MG63 (cell line): Measurements from ENCODE around the gene THRB. TPM values are rescaled to one million over a fixed set of nuclear protein-coding genes. Genes with fewer than 3 reads are reported as not detected.

Experiments used
- DNase-seq: peaks from one replicate; pipeline ENCODE4 v3.0.0-alpha.2; 2020
- H3K27me3 ChIP-seq: fragments of 250-450 bp; sonication (Bioruptor Pico); 2 replicates; pipeline ENCODE4 v1.5.1; 2020; ENCODE audit warnings: mild to moderate bottlenecking, moderate library complexity
- H3K36me3 ChIP-seq: fragments of 250-450 bp; sonication (Bioruptor Pico); 2 replicates; pipeline ENCODE4 v1.5.1; 2020; ENCODE audit warnings: mild to moderate bottlenecking, moderate library complexity
- H3K4me3 ChIP-seq: fragments of 250-450 bp; sonication (Bioruptor Pico); 2 replicates; pipeline ENCODE4 v1.5.1; 2020; ENCODE audit warnings: mild to moderate bottlenecking, moderate library complexity
- H3K9me3 ChIP-seq: fragments of 250-450 bp; sonication (Bioruptor Pico); 2 replicates; pipeline ENCODE4 v1.5.1; 2020; ENCODE audit warnings: mild to moderate bottlenecking, moderate library complexity
- total RNA-seq: library from RNA; depleted of rRNA; stranded (reverse); fragments of >200 nt; shearing (Covaris generic); gene quantifications from 2 replicates; pipeline ENCODE4 v1.2.3, GENCODE V29; 2014; ENCODE audit warnings: low replicate concordance

The THRB gene
- total RNA-seq, 1 experiment from 2014 or later = not detected

DNA sequence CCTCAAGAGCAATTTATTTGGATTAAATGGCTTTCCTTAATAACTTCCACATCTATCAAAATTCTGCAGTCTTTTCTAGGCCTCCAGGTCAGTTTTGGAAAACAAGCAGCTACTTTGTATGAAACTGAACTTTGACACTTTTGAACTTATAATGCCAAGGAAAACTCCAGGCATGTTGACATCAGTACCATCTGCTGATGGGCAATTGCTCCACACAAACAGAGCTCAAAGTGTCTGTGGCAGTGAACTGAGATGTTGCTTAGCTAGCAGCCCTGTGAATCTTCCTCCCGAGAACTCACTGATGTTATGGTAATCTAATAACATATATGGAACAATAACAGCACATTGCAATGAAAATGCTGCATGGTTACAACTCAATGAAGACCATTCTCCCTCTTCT is 250.2 kb downstream of the THRB start:
- H3K9me3 ChIP-seq = no peaks in the 10 kb centered on the region
- H3K36me3 ChIP-seq = no peaks in the 10 kb centered on the region
- no peaks in the 10 kb centered on the region for H3K27me3 ChIP-seq
- DNase-seq = no peak
- H3K4me3 ChIP-seq = no peak overlapping the region

DNA sequence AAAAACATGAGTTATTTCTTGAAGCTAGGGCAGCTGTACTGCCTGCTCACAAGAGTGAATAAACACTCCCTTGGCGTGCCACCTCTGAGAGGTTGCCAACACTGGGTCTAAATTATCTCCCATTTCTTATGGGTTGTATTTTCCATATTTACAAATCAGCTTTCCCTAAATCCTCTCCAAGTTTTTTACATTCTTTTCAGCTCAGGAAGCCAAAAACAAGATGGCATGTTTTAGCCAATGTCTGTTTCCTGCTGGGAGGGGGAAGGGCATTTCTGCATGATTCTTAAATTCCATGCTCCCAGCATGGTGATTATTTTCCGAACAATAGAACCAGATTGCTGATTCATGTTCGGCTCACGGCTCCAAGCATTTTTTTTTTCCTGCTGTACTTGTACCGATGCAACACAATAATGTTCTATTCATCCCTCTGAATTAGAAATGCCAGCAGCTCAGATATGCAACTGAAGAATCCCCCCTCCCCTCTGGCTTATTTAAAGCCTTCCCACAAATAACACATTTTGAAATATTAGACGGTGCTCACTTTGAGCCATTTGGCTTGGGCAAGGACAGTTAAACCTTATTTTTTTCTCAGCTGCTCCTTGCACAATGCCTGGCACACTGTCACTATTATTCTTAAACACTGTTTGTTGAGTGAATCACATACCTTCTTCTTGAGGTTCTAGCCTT is 252.5 kb downstream of the THRB start:
- Histone ChIP-seq H3K9me3 (no peaks in the 10 kb centered on the region), H3K27me3 (no peaks in the 10 kb centered on the region), H3K36me3 (no peaks in the 10 kb centered on the region), H3K4me3 (no peak overlapping the region)
- peak; percentile 84 for DNase-seq

DNA sequence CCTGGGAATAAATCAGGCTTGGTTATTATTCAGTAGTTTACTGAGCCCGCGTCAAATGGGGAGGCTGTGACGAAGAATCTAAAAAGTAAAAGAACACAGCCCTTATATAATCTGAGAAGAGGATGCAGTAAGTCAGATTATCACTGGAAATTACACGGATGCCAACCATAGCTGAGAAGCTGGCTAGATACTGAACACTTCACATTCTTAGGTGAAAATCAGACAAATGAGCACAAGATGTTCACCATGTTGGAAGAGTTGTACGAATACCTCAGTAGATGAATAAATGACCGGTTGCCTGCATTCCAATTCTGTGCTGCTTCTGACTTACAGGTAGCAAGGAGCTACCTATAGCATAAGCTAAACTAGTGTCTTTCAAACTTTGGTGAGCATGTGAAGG is 254.3 kb downstream of the THRB start:
- no peak for DNase-seq

DNA sequence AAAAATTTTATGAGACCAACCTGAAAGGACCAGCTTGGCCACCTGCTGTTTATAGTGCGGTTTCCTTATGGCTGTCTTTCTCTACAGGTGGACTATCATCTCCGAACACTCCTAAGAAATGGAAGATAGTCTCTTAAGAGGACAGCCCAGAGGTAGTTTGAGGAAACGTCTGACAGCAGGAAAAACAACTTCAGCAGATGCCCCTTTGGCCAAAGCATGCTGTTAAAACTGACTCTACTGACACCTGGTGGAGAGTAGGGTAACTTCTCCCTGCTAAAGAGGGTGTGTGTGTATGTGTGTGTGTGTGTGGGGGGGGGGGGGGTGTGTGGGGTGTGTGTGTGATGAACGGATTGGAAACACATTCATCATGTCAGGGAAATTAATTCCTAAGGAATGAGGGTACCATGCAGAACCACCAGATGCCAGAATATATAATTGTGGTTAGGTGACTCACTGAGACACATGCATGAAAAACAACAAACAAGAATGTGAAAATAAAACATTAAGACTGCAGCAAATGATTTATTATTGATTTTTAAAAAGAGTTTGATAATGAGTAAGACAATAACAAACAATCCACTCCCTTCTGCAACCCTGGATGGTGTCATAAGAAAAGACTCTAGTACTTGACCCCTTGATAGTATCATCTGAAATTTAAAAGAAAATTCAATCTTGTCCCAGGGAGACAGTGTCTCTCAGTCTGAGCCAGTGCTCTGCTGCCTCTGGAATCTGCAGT is 256.5 kb downstream of the THRB start:
- no peaks in the 10 kb centered on the region for H3K27me3 ChIP-seq
- H3K36me3 ChIP-seq = no peaks in the 10 kb centered on the region
- no peaks in the 10 kb centered on the region for H3K9me3 ChIP-seq
- peak; percentile 41 for DNase-seq
- H3K4me3 ChIP-seq = no peak overlapping the region

More for the DNA sequence above, 254.3 kb downstream of the THRB start:
- Histone ChIP-seq H3K27me3 (no peaks in the 10 kb centered on the region), H3K36me3 (no peaks in the 10 kb centered on the region), H3K4me3 (no peak overlapping the region), H3K9me3 (no peaks in the 10 kb centered on the region)

DNA sequence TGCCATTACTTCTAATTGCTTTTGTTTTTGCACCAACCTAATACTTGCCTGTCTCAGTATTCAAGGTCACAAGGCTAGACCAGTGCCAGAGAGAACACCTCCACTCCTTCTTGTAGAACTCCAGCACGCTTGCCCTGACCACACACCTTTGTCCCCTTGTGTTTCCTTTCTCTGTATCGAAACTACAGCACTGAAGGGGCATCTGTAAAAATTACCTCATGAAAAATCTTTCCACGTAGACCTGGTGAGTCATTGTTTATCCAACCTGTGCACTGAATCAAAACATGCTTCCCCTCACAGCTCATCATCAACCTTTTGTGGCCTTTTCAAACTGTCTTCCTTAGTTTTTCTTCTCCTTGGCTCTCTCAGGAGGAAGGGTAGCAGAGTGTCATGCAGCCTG is 259.5 kb downstream of the THRB start:
- no peaks in the 10 kb centered on the region for H3K9me3 ChIP-seq
- DNase-seq = no peak
- no peaks in the 10 kb centered on the region for H3K36me3 ChIP-seq
- no peak overlapping the region for H3K4me3 ChIP-seq
- H3K27me3 ChIP-seq = no peaks in the 10 kb centered on the region

DNA sequence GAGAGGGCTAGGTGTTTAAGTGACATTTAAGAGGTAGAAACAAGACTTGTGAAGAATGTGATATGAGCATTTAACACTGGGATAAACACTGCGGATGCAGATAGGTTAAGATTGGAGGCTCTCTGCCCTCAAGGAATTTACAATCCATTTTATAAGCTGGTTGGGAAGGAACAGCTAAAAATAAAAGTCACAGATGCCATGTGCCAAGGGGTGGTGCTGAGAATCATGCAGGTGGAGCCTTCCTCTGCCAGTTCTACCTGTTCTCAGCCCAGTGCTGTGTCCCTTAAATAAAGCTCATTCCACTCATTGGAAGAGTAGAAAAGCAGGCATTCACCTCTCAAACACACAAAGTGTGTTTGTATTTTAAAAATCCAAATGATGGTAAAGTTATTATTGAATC is 261.9 kb downstream of the THRB start:
- Histone ChIP-seq H3K36me3 (no peaks in the 10 kb centered on the region), H3K27me3 (no peaks in the 10 kb centered on the region), H3K4me3 (no peak overlapping the region), H3K9me3 (no peaks in the 10 kb centered on the region)
- no peak for DNase-seq

DNA sequence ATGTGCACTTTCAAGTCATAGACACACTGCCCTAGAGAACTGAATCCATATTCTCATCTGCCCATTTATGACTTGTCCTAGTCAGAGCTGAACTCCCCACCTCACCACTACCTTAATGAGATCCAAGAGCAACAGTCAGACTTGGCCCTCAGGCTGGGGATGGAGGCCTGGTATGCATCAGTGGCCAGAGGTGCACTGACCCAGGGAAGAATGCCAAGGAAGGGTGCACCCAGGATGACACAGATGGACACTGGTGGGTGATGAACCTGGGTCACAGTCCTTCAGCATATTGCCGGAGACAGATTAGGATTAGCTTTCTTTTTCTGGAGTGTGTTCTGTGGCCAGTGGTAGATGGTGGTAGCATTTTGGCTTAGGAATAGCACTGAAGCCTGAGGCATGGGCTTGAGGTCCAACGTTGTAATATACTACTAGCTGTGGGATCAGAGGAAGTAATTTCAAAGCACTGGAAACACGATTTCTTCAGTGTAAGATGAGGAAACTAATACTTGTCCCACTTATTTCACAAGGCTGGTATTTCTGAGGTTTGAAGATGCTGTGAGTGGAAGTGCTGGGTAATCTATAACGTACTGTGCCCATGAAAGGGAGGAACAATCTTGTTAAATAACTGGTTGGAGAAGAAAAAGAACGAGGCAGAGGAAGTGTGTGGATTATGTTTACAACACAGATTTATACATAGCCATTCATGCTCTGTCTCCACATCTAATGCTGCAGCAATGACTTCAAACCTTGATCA is 265.0 kb downstream of the THRB start:
- H3K9me3 ChIP-seq = no peaks in the 10 kb centered on the region
- H3K27me3 ChIP-seq = no peaks in the 10 kb centered on the region
- DNase-seq = no peak
- H3K4me3 ChIP-seq = no peak overlapping the region
- no peaks in the 10 kb centered on the region for H3K36me3 ChIP-seq

DNA sequence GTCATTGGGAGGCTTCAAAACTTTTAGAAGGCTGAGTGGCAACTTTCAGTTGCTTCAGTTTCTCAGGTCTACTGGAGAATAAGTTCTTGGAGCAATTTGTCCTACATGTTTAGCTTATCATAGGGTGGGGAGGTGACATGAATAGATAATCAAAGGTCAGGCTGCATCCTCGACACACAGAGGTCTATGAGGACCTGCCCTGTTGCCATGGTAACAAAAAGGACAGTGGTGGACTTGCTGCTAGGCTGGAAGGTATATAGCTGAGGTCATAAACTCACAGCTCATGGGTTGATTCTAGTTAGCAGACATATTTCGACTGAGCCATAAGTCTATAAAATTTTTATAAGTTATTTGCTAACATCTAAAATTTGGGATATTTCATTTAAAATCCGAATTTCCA is 267.0 kb downstream of the THRB start:
- no peak for DNase-seq
- Histone ChIP-seq H3K9me3 (no peaks in the 10 kb centered on the region), H3K27me3 (no peaks in the 10 kb centered on the region), H3K36me3 (no peaks in the 10 kb centered on the region), H3K4me3 (no peak overlapping the region)

DNA sequence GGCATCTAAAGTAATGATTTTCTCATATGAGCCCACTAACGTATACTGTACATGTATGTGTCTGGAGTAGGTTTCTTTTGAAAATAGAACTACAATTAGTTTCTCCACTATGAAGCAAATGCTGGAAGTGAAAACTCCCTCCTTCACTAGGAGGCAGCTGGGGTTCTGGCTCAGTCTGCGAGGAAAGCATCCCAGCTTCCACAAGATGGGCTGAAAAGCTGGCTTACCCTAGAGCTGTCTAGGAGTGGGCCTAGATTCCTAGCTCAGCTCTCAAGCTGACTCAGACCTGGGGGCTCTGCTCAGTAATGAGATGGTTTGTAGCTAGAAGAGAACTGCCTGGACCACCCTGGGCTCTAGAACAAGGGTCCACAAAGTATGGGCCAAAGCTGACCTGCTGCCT is 268.3 kb downstream of the THRB start:
- Histone ChIP-seq H3K27me3 (no peaks in the 10 kb centered on the region), H3K4me3 (no peak overlapping the region), H3K9me3 (no peaks in the 10 kb centered on the region), H3K36me3 (no peaks in the 10 kb centered on the region)
- no peak for DNase-seq

DNA sequence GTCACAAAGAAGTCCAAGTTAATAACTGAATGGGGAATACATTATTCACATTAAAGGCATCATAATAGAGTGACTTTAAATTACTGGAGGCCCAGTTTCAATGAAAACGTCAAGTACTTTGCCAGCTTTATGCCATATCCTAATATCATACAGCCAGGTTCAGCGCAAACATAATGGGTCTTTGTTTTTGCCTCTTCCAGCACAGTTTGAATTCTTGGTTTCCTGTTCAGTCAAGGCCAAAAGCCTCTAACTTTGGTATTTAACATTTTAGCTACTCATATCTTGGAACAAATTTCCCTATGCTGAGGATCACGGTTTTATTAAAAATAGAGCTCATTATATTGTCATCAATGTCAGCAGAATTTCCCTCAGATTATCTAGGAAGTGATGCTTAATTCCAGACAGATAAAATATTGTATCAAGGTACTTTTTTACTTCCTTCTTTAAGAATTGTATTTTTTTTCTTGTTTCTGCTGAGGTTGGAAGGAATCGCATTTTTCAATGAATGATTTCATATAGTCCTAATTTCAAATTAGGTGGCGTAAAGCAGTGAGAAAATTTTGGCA is 269.2 kb downstream of the THRB start:
- Histone ChIP-seq H3K36me3 (no peaks in the 10 kb centered on the region), H3K4me3 (no peak overlapping the region), H3K9me3 (no peaks in the 10 kb centered on the region), H3K27me3 (no peaks in the 10 kb centered on the region)
- no peak for DNase-seq

DNA sequence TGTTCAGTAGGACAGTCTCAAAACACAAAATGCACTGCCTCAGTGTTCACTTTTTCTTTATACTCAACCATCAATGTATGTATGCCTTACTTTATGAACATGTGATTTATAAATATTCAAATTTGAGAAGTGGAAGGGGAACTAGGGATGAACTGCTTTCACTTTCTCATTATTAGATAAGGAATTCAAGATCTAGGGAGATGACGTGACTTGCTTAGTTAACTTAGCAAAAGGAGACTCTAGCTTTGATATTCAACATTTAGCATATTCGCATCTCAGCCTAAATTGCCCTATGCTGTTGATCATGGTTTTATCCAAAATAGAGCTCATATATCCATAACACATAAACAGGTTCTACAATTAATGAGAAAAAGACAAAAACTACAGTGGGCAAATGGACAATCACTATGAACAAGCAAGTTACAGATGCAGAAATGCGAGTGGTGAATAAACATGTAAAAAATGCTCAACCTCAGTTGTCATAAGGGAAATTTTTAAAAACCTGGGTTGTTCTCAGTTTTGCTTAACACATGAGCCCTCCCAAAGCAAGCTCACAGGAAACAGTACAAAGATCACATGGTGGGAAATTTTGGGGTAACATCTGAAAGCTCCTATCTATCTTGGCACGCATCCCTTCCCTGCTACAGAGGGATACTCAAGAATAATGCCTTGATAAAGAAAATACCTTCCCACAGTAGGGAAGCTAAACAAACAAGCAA is 269.8 kb downstream of the THRB start:
- Histone ChIP-seq H3K36me3 (no peaks in the 10 kb centered on the region), H3K9me3 (no peaks in the 10 kb centered on the region), H3K27me3 (no peaks in the 10 kb centered on the region), H3K4me3 (no peak overlapping the region)
- no peak for DNase-seq

DNA sequence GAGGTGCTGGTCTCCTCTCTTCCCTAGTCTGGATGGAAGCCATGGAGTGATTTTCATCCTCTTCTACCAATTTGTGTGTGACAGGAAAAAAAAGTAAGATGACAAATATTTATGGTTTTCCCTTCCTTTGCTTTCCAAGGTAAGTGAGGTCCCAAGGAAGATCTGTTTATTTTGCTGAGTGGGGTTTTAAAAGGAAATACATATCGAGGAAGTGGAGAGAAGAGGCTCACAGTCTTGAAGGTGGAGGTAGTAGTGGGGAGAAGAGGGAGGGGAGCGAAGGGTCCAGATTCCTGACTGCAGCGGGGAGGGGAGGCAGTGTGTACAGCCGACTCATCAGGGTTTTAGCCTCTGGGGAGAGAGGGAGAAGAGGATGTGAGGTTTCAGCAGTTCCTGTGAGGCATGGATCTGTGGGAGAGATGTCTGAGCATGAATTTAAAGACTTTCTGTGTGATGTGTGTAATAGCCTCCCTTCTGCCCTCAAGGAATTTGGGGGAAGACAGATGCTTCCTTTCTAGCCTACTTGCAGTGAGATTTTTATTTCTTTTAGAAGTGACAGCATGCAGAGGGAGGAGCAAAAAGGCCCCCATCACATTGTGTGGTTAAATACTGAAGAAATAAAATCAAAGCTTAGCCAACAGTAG is 272.4 kb downstream of the THRB start:
- no peaks in the 10 kb centered on the region for H3K9me3 ChIP-seq
- no peaks in the 10 kb centered on the region for H3K36me3 ChIP-seq
- H3K27me3 ChIP-seq = no peaks in the 10 kb centered on the region
- H3K4me3 ChIP-seq = no peak overlapping the region
- DNase-seq = no peak

DNA sequence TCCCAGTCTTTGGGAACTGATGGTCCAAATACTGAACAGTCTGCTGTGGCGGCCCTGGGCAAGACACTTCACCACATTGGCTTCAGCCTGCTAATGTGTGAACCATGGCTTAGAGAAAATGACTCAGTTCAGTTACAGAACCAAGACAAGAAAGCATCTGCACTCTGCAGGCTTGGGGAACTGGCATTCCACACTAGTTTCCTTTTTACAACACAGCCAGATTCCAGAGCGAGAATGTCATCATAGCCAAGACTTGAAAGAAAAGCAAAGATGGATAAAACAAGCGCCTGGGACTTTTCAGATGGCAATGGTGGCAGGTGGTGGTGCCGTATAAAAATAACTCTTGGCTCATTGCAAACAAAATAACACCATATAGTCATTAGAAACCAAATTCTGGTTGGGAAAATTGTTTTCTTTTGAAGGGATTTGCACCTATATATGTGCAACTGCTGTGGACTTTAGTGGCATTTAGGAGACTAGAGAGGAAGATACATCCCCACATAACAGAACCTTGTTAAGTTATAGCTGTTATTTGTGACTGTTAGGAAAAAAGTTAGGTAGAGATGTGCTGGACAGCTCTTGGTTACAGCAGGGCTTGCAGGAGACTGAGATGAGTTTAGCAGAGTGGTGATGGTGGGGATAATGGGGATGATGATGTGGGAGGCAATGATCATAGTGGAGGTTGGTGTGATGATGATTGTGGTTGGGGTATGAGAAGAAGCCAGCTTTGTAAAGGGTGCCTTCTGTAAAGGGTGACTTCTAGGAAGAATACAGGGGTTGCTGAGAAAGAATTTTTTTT is 273.6 kb downstream of the THRB start:
- Histone ChIP-seq H3K9me3 (no peaks in the 10 kb centered on the region), H3K4me3 (no peak overlapping the region), H3K27me3 (no peaks in the 10 kb centered on the region), H3K36me3 (no peaks in the 10 kb centered on the region)
- DNase-seq = peak; percentile 73

DNA sequence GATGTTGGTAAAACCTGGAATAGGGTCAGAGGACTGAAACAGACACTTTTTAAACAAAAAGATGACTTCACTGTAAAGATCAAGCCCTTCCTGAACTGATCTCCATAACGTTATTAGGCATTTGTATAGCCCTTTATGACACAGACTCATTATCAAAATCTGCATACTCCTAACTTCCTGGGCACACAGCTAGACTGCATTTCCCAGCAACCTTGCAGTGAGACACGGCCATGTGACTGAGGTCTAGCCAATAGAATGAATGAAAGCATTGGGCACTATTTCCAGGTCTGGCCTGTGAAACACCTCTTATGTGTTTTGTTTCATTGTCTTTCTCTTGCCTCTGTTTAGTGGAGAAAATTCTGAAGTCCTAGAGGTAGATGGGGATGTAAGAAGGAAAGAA is 279.1 kb downstream of the THRB start:
- DNase-seq = no peak
- no peaks in the 10 kb centered on the region for H3K27me3 ChIP-seq
- H3K36me3 ChIP-seq = no peaks in the 10 kb centered on the region
- H3K4me3 ChIP-seq = no peak overlapping the region
- H3K9me3 ChIP-seq = no peaks in the 10 kb centered on the region

DNA sequence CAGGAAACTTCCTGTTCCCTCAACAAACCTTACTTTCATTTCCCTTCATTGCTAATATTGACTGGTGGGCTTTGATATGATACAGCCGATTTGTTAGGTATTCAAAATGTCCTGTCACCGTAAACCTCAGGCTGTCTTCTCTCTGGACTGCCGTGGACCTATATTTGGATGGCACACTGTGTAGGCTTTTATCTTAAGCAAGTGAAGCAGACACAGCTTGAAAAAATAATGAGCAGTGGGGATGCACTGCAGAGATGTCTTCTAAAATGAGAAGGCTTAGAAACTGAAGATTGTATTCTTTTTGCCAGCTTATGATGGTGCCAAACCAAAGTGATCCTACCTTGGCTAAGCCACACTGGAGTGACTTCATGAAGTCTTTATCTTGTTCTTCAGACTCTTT is 283.3 kb downstream of the THRB start:
- Histone ChIP-seq H3K4me3 (no peak overlapping the region), H3K9me3 (no peaks in the 10 kb centered on the region), H3K27me3 (no peaks in the 10 kb centered on the region), H3K36me3 (no peaks in the 10 kb centered on the region)
- DNase-seq = no peak

DNA sequence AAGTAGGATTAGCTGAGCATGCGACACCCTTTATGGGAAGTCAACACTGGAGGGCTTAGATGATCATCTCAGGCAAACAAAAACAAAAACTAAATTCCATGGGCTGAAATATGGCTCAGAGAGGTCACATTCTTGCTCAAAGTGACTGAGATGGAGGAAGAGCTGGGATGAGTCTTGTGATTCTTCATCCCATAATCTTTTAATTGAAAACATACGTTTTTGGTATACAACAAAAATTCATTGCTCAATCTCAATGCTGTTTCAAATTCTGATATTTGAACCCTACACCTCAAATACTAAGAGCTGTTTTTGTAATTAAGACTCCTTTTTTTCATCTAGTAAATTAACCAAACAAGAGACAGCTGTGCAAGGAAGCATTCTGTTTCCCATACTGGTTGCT is 292.6 kb downstream of the THRB start:
- Histone ChIP-seq H3K27me3 (no peaks in the 10 kb centered on the region), H3K4me3 (no peak overlapping the region), H3K36me3 (no peaks in the 10 kb centered on the region), H3K9me3 (no peaks in the 10 kb centered on the region)
- DNase-seq = no peak
